ENCODE results near the gene NAPEPLD. TPM values are rescaled to one million over a fixed set of nuclear protein-coding genes. Genes with fewer than 3 reads are reported as not detected.
"Not testable (repeated sequence)": the region's sequence is repeated elsewhere in the genome, so short reads cannot be mapped to it uniquely, and the experiment has no call there.

Gene NAPEPLD
- total RNA-seq, 1 donor from 2014 or later: 20.9 TPM

DNA sequence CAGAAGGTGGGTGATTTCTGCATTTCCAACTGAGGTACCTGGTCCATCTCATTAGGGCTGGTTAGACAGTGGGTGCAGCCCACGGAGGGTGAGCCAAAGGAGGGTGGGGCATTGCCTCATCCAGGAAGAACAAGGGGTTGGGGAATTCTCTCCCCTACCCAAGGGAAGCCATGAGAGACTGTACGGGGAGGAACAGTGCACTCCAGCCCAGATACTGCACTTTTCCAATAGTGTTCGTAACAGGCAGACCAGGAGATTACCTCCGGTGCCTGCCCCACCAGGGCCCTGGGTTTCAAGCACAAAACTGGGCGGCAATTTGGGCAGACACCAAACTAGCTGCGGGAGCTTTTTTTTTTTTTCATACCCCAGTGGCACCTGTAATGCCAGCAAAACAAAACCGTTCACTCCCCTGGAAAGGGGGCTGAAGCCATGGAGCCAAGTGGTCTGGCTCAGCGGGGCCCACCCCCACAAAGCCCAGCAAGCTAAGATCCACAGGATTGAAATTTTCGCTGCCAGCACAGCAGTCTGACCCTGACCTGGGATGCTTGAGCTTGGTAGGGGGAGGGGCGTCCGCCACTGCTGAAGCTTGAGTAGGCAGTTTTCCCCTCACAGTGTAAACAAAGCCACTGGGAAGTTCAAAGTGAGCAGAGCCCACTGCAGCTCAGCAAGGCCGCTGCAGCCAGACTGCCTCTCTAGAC, 42.7 kb downstream of the NAPEPLD start:
- DNase-seq: no peak

DNA sequence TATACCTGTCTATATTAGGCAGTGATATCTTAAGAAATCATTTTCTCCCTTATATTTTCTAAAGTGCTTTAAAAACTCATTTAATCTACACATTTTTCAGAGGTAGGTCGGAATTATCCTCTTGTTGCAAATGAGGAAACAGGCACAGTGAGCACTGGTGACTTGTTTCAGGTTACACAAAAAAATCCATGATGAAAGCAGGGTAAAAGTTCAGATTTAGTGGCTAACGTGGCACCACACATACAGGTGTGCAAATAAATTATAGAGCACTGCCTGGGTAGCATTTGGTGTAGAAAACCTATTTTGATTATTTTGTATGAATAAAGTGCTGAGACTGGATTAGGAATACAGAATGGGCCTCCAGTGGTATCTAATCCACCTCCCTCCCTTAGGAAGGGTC, 47.4 kb downstream of the NAPEPLD start:
- no peak for DNase-seq

DNA sequence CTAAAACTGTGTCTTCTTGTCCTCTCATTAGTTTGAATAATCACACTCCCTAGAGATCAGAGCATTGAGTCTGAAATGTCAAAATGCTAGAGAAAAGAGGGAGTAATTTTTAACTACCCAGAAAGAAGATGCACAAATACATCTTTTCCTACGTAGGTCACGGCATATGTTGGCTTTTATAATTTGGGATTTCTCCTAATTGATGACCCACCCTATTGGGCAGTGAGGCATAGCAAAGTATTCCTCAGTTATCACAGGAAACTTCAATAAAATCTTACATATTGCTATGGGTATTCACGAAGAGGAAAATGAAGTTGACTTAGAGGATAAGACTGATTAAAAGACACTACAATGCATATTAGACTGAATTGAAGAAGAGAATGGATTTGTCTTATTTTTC, 48.6 kb downstream of the NAPEPLD start:
- DNase-seq: no peak

DNA sequence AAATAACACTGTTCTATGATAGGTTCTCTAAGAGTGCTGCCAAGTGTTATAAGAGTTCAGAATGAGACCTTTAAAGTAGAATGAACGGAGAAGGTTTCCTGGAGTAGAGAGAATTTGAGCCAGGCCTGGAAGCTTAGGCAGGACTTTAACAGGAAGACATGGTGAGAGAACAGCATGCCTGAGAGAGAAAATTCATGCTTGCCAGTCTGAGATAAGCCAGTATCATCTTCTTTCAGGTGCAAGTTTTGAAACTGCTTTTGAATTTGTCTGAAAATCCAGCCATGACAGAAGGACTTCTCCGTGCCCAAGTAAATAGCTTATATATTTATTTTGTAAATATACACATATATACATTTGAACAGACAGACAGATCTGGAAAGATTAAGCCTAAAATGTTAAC, 51.9 kb downstream of the NAPEPLD start:
- no peak for DNase-seq

DNA sequence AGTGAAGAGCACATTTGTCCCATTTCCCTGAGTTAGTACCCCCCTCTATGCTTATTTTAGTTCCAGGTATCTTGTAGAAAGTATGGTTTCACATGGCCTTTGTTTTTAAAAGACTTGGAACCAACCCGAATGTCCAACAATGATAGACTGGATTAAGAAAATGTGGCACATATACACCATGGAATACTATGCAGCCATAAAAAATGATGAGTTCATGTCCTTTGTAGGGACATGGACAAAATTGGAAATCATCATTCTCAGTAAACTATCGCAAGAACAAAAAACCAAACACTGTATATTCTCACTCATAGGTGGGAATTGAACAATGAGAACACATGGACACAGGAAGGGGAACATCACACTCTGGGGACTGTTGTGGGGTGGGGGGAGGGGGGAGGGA, 53.3 kb downstream of the NAPEPLD start:
- DNase-seq: not testable (repeated sequence)

DNA sequence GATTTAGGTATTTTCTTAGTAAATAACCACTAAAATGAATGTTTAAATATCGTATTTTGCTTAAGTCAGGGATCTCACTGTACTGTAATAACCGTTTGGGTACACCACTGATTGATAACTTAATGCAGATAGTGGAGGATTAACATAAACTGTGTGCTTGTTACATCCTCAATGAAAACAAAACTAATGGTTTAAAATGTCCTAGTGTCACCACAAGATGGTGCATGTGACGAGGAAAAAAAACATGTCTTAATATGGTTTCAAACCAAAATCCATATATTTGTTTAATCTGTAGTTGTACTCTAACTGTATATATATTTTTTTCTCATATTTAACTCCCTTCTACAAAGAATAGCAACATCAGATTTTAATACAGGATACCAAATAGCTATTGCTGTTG, 54.8 kb downstream of the NAPEPLD start:
- no peak for DNase-seq

DNA sequence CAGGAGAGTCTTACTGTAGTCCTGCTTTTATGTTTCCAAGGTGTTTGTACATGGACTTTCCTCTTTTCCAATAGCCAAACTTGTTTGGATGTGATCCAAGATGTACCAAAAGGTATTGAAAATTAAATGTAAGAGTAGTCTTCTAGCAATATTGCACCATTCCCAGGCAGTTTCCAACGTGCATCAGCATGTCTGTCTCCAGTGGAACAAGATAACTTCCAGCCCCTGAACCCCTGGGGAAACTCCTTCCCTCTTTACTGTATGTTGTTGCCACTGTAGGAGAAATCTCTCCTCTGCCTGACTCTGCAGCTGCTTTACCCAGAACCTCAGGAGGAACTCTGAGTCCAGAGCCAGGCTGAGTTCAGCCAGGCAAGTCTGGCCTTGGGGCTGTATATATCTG, 55.5 kb downstream of the NAPEPLD start:
- no peak for DNase-seq

DNA sequence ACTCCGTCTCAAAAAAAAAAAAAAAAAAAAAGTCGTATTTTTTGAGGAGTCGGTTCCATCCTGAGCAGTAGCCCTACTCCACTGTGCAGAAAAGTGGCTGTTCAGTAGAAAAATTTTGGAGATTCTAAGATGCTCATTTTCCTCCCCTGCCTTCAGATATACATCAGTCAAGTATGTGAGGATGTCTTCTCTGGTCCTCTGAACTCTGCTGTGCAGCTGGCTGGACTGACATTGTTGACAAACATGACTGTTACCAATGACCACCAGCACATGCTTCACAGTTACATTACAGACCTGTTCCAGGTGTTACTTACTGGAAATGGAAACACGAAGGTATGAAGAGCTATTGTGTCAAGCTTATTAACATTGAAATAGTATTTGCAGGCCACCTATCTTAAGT, 56.6 kb downstream of the NAPEPLD start:
- DNase-seq: not testable (repeated sequence)

DNA sequence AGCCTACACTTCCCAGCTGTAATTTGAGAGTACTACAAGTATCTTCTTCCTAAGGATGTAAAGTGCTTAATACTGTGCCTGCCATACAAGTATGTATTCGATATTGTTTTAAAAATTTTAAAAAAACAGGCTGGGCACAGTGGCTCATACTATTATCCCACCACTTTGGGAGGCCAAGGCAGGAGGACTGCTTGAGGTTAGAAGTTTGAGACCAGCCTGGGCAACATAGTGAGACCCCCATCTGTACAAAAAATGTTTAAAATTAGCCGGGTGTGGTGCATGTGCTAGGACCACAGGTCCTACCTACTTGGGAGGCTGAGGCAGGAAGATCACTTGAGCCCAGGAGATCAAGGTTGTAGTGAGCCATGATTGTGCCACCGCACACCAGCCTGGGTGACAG, 65.7 kb downstream of the NAPEPLD start:
- no peak for DNase-seq

DNA sequence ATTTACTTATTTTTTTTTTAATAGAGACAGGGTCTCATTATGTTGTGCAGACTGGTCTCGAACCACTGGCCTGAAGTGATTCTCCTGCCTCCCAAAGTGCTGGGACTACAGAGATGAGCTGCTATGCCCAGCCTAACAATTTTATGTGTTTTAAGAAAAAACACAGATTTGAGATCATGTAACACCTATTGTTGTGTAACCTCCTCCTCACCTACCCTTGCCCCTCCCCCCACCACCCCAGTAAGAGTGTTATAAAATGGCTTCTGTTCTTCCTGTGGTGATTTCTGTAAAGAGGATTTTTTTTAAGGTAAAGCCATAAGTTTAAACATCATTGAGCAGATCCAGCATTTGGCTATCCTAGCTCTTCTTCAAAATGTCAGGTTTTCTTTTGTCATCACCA, 66.4 kb downstream of the NAPEPLD start:
- DNase-seq: no peak

DNA sequence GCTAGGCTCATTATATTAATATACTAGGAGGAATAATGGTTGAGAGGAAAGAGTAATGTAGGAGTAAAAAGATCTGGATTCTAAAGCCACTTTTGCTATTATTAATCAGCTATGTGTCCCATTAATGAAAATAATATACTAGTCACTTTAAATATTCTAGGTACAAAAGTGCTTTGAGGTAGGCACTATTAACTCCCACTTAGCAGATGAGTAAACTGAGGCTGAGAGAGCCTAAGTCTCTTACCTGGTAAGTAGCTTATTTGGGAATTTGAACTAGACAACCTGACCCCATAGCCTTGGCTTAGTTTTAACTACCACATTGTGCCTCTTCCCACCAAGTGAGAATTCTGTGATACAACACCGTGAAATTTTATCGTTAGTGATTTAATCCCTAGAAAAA, 68.0 kb downstream of the NAPEPLD start:
- no peak for DNase-seq

DNA sequence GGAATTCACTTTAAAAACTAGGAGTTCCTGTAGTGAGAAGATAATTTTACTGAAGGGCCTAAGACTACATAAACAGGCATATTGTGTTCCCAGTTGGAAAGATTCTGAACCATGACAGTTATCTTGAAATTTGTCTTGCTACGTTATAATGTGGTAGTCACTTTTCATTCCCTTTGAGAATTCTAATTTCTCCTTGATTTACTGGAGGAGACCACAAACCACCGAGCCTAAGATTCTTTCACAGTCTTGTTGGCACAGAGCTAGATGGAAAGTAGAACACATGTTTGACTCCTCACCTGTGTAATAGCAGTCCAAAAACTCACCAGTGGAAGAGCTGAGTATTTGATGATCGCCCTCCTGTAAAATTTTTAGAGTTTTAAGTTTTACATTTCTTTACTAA, 69.1 kb downstream of the NAPEPLD start:
- no peak for DNase-seq

DNA sequence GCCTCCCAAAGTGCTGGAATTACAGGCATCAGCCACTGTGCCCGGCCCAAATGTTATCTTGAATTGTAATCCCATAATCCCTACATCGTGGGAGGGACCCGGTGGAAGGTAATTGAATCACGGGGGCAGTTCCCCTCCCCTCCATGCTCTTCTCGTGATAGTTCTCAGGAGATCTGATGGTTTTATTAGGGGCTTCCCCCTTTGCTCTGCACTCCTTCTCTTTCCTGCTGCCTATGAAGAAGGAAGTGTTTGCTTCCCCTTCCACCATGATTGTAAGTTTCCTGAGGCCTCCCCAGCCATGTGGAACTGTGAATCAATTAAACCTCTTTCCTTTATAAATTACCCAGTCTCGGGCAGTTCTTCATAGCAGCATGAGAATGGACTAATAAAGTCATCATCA, 70.7 kb downstream of the NAPEPLD start:
- not testable (repeated sequence) for DNase-seq

DNA sequence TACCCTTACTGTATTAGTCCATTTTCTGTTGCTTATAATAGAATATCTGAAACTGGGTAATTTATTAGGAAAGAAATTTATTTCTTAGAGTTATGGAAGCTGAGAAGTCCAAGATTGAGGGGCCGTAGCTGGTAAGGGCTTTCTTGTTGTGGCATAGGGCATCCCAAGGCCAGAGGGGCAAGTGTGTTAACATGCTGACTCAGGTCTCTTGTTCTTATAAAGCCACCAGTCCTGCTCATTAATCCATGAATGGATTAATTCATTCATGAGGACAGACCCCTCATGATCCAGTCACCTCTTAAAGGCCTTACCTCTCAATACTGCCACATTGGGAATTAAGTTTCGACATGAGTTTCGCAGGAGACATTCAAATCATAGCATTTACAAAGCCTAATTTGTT, 71.6 kb downstream of the NAPEPLD start:
- no peak for DNase-seq

DNA sequence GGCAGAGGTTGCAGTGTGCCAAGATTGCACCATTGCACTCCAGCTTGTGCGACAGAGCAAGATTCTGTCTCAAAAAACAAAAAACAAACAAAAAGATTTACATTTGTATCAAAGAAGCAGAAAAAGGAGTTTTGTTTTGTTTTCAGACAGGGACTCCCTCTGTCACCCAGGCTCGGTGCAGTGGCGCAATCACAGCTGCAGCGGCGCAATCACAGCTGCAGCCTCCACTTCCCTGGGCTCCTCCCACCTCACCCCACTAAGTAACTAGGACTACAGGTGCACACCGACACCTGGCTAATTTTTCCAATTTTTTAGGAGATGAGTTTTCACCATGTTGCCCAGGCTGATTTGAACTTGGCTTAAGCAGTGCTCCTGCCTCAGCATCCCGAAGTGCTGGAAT, 72.1 kb downstream of the NAPEPLD start:
- DNase-seq: no peak

DNA sequence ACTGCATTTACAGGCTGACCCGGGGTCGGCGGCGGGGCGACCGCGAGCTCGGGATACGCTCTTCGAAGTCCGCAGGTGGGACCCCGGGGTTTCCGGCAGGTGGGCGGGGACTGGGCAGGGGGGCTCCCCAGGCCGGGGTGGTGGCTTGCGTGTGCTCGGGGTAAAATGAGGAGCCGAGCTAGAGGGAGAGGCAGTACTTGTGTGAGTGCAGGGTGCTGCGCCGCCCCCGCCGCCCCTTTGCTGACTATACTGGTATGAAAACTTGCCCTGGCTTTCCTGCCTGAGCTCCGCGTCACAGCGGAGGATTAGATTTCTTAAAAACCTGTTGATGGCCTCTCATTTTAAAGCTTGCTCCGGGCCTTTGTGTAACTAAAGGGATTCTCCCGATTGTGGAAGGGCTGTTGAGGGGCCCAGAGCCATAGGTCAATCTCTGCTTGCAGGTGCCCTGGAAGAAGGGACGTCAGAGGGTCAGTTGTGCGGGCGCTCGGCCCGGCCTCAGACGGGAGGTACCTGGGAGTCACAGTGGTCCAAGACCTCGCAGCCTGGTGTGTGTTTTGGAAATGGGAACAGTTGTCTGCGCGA, 73.5 kb downstream of the NAPEPLD start:
- no peak for DNase-seq

DNA sequence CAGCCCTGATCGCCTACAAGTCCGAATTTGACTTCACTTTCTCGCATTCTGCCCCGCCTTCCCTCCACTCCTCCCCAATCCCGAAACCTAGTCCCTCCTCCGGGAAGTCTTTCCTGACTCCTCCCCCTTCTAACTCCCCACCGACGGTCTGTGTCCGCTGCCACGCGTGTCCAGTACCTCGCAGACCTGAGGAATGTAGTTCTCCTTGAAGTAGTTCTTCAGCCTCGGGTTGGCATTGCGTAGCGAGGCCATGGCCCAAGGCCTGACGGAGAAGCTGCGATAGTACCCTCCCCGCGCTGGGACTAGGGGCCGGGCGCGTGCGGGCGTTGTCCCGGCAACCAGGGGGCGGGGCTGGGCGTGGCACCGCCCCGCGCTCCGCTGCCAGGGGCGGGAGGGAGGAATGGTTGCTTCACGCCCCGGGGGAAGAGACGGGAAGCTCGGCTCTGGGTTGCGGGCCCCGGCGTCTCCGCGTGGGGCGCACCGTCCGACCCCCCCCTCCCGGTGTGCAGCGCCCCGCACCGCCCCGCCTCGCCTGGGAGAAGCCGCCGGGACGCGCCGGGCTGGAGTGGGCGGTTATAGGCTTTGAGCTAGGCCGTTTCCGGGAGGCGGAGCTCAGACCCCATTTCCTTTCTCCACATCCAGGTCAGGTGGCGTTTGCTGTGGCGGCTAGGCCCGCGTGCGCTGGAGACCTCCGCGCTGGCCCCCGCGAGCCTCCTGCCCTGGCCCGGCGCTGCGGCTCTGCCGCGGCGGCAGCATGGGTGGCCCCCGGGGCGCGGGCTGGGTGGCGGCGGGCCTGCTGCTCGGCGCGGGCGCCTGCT, 74.2 kb downstream of the NAPEPLD start, which contains the start of the genes ARMC10 and FBXL13:
Gene ARMC10, plus strand, starts transcription at position 622 of the 818 bp plus-strand sequence. Its CDS starts 133 bp downstream, at position 755.
Gene FBXL13, minus strand, starts transcription at position 278 of the 818 bp plus-strand sequence.
- peak; percentile 90 for DNase-seq

DNA sequence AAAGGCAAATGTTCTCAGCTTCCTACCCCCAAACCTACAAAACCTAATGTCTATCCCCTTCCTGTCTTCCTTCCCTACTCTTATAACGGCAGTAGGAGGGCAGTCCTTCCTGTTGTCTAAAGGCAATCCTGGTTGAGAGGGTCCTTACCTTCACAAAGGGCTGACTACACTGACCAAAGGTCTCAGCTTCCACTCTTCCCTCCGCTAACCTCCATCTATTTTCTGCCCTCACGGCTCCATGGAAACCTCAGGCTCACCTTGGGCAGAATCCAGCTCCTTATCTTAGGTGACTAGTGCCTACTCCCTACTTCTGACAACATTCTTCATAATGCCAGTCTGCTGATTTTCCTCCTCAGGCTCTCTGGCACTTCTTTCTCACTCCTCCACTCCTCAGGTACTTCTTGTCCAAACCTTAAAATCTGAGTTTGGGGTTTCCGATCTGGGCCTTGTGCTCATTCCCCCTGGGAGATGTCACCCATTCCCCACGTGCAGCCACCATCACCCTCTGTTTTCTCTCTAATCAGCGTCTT, 74.8 kb downstream of the NAPEPLD start:
- no peak for DNase-seq

DNA sequence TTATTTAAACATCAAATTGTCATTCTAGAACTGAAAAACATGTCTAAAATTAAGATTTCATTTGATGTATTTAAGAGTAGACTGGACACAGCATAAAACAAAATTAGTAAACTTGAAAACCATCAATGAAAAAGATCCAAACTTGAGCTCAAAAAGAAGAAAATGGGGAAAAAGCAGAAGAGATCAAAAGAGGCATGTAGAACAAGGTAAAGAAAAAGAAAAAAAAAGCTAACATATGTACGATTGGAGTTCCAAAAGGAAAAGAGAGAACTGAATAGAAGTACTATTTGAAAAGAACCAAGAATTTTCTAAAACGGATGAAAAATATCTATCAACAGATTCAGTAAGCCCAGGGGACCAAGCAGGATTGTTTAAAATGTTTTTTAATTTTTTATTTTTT, 77.9 kb downstream of the NAPEPLD start:
- no peak for DNase-seq

DNA sequence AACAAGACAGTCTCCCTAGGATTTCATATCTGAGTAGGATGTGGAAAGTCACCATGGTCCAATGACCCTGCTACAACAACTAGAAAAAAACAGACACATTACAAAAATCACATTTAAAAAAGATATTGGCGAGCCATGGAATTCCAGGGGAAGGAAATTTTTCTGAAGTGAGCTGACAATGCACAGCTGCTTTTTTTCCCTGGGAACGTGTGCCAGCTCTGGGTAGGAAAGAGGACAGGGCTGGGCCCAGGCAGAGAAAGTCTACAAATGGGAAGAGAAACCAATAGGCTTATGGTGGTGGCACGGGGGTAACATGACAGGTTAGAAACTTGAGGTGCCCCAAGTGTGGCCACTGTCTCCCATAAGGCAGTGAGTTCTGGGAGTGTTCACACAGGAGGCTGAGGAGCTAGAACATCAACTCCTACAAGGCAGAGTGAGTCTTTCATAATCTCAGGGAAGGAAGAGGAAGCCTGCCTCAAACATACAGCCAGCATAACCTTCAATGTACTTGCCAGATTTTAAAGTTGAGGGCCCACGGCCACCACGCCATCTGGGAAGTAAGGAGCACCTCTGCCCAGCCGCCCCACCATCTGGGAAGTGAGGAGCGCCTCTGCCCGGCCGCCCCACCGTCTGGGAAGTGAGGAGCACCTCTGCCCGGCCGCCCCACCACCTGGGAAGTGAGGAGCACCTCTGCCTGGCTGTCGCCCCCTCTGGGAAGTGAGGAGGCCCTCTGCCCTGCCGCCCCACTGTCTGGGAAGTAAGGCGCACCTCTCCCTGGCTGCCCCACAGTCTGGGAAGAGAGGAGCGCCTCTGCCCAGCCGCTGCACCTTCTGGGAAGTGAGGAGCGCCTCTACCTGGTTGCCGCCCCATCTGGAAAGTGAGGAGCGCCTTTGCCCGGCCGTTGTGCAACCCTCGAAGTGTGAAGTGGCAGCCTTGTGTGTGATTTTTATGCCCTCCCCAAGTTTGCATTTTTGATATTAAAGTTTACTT, 80.2 kb downstream of the NAPEPLD start:
- DNase-seq: no peak

DNA sequence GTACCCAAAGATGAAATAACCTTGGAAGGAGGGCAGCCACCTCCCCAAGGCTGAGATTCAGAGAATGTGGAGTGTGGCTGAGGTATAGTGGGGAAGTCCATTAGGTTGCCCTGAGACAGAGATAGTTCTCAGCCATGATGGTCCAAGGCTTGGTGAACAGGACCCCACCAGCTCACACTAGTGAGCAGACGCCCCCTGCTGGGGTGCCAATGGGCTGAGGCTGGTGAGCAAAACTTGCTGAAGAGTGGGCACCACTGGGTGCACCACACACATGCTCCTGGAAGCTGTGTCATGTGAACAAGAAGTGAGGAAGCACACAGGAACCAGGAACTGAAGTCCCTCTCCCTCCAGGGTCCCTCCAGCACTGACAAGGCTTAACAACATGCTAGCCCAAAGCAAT, 83.2 kb downstream of the NAPEPLD start:
- no peak for DNase-seq

DNA sequence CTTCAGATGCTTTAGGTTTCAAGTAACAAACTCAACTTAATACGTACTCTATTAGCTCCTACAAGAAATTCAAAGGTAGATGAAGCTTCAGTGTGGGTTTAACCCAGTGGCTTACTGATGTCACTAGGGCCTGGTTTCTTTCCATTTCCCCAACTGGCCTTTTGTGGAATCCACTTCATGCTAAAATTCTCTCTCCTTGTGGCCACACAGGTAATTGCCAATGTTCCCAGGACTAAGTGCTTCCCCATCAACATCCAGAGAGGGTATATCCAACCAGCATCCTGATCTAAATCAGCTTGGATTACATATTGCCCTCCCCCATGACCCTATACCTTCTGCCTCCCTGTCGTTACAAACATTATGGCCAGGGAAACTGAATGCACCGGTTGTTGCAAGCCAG, 85.0 kb downstream of the NAPEPLD start:
- no peak for DNase-seq
